AG09309 (cell line): ENCODE data around the gene RAB31.

Experiments used
- DNase-seq: peaks from one replicate; pipeline ENCODE4 v3.0.0-alpha.2; 2010; ENCODE audit warnings: low read depth
- H3K4me3 ChIP-seq: 2 replicates; pipeline ENCODE4 v1.5.1; 2011; ENCODE audit warnings: mild to moderate bottlenecking, low read depth, low read length, moderate library complexity; ENCODE audit not compliant: control insufficient read depth
- TF ChIP-seq, protein P1 (sequence below): IDR thresholded peaks from 2 replicates; pipeline ENCODE4 v1.5.1; 2011; ENCODE audit warnings: mild to moderate bottlenecking, low read depth, low read length, inconsistent platforms; ENCODE audit not compliant: insufficient read depth, control insufficient read depth; ENCODE audit errors: missing control alignments

The RAB31 gene

DNA sequence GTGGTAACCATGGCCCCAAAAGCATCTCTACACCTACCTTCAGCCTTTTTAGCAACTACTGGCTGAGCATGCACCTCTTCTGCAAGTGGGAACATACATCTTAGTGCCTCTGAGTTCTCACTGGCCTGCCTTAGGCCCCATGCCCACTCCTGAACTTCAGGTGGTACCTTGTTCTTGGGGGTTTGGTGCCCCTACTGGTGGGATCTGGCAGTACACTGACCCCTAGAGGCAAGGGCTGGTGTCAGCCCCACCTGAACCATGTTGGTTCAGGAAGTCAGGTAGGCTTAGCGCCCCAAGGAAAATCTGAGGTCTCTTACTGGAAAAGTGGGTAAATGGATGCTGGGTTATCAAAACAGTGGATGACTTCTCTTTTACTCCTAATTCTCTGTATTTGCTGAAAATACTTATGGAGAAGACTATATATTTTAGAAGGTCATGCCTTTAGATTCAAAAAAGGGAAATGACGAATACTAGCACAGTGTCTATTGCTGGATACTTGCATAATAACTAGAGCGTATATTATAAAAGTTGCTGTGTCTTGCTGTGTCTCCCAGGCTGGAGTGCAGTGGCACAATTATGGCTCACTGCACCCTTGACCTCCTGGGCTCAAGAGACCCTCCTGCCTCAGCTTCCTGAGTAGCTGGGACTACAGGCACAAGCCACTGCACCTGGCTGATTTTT, 84.6 kb downstream of the RAB31 start:
- DNase-seq, result no peak
- TF ChIP-seq, protein P1, sequence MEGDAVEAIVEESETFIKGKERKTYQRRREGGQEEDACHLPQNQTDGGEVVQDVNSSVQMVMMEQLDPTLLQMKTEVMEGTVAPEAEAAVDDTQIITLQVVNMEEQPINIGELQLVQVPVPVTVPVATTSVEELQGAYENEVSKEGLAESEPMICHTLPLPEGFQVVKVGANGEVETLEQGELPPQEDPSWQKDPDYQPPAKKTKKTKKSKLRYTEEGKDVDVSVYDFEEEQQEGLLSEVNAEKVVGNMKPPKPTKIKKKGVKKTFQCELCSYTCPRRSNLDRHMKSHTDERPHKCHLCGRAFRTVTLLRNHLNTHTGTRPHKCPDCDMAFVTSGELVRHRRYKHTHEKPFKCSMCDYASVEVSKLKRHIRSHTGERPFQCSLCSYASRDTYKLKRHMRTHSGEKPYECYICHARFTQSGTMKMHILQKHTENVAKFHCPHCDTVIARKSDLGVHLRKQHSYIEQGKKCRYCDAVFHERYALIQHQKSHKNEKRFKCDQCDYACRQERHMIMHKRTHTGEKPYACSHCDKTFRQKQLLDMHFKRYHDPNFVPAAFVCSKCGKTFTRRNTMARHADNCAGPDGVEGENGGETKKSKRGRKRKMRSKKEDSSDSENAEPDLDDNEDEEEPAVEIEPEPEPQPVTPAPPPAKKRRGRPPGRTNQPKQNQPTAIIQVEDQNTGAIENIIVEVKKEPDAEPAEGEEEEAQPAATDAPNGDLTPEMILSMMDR, result peak; percentile 57
- no peak overlapping the region for H3K4me3 ChIP-seq

DNA sequence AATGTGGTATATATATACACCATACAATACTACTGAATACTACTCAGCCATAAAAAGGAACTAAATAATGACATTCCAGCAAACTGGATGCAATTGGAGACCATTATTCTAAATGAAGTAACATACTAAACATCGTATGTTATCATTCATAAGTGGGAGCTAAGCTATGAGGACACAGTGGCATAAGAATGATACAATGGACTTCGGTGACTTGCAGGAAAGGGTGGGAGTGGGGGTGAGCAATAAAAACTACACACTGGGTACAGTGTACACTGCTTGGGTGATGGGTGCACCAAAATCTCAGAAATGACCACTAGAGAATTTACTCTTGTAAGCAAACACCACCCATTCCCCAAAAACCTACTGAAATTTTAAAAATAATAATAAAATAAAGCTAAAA, 87.9 kb downstream of the RAB31 start:
- H3K4me3 ChIP-seq, result no peak overlapping the region
- no peak for DNase-seq
- TF ChIP-seq, protein P1, result no peak

DNA sequence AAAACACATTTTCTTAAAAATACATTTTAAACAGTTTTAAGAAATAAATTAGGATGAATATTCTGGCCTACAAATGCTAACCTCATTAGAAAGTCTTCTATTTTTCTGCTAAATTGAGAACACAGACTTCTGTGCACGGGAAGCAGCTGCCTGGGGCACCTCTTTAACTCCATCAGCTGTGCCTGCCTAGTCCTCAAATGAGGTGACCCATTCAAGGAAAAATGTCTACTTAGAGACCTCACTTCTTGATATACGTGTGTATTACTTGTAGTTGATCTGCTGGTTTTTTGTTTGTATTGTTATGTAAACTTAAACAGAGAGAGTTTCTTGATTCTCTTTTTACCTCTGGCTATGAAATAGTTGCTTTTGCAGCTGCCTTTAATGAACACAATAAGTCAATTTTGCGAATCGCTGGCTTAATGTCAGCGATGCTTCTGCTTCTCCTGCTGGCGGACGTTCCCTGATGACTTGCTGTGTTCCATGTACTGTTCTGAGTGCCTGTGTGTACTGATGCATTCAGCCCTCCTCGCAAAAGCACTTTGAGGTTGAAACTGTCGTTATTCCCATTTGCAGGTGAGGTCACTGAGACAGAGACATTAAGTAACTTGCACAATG, 88.9 kb downstream of the RAB31 start:
- no peak for DNase-seq
- no peak overlapping the region for H3K4me3 ChIP-seq
- TF ChIP-seq, protein P1, result no peak

DNA sequence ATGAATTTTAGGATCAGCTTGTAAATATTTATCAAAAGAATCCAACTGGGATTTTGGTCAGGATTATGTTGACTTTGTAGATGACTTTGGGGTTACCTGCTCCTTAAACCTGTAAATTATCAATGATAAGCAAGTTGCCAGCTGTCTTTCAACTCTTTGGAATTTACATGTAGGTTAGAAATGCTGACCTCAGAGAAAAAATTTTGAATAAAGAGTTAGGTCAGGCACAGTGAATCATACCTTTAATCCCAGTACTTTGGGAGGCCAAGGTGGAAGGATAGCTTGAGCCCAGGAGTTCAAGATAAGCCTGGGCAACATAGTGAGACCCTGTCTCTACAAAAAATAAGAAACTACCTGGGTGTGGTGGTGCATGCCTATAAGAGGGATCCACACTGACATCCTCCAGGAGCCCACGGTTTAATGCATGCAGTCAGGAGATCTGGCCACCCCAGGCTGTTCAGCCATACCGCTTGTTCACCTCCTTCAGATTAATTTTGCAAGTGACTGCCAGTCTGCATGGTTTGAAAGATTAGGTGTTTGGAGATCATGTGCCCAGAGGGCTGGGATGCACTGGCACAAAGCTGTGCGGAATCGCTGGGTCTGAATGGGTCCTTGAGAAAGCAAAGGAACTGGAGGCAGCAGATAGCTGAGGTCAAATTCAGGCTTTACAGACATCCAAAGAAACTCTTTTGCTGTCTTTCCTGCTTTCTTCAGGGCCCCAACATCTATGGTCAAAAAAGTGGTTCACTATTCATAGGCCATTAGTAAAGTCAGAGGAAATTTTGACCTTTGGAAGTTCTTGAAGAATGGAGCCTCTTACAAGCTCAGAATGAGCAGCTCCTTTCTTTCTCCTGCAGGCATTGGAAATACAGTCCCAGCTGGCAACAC, 94.3 kb downstream of the RAB31 start:
- TF ChIP-seq, protein P1, result no peak
- DNase-seq, result no peak
- no peak overlapping the region for H3K4me3 ChIP-seq

DNA sequence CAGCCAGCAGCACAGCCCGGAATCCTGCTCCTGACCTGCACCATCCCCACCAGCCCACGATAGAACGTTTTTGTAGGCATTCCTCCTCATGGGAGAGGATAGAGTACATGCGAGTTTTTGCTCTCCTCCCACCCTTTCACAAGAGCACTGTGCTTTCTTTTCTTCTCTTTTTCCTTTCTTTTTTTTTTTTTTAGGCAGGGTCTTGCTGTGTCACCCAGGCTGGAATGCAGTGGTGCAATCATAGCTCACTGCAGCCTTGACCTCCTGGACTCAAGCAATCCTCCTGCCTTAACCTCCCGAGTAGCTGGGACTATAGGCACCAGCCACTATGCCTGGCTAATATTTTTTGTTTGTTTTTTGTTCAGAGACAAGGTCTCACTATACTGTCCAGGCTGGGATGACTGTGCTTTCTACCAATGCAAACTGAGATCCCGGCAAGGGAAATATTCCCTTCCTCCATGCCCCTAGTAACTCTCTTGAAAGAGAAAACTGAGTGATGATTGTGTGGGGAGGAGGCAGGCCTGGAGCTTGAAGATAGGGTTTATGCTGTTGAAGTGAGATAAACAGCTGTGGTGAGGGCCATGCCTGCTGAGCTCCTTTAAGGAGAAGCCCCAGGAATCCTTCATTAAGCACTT, 95.1 kb downstream of the RAB31 start:
- no peak overlapping the region for H3K4me3 ChIP-seq

More for the DNA sequence above, 95.1 kb downstream of the RAB31 start:
- no peak for DNase-seq
- TF ChIP-seq, protein P1, result no peak
